Endothelial cell of umbilical vein (primary cell): Measurements from ENCODE around the gene RASD2.

Source experiments
- EZH2 ChIP-seq: IDR thresholded peaks from 2 replicates; pipeline ENCODE4 v1.6.1; 2012; ENCODE audit warnings: borderline replicate concordance, low read depth, mild to moderate bottlenecking, moderate library complexity, low read length, inconsistent platforms; ENCODE audit not compliant: severe bottlenecking
- FOS ChIP-seq: IDR thresholded peaks from 2 replicates; pipeline ENCODE4 v1.6.1; 2011; ENCODE audit warnings: mild to moderate bottlenecking, low read length, moderate library complexity, borderline replicate concordance; ENCODE audit not compliant: insufficient read depth
- JUN ChIP-seq: IDR thresholded peaks from 2 replicates; pipeline ENCODE4 v1.6.1; 2011; ENCODE audit warnings: borderline replicate concordance, low read depth; ENCODE audit not compliant: insufficient read length, insufficient read depth
- MYC ChIP-seq: IDR thresholded peaks from one replicate; pipeline ENCODE4 v1.6.1; 2011; ENCODE audit warnings: mild to moderate bottlenecking, low read depth, low read length
- POLR2A ChIP-seq: IDR thresholded peaks from 2 replicates; pipeline ENCODE4 v1.6.1; 2012; ENCODE audit warnings: low read depth, mild to moderate bottlenecking, control low read depth, low read length
- POLR2AphosphoS5 ChIP-seq: IDR thresholded peaks from 2 replicates; pipeline ENCODE4 v1.6.1; 2012; ENCODE audit warnings: low read depth, mild to moderate bottlenecking, control low read depth, low read length, moderate library complexity; ENCODE audit not compliant: insufficient read depth
- TF ChIP-seq, protein P1 (sequence below), 2 donors: IDR thresholded peaks; 1 replicate in 1 of 2; 2 replicates in 1 of 2; pipeline ENCODE4 v1.5.1; 2011; ENCODE audit warnings: low read length in 2 of 2, mild to moderate bottlenecking in 2 of 2, moderate library complexity in 2 of 2, control low read depth in 1 of 2, inconsistent platforms in 1 of 2, low read depth in 1 of 2; ENCODE audit not compliant: insufficient read depth in 1 of 2; ENCODE audit errors: extremely low read depth in 1 of 2

- TF ChIP-seq, protein P1, sequence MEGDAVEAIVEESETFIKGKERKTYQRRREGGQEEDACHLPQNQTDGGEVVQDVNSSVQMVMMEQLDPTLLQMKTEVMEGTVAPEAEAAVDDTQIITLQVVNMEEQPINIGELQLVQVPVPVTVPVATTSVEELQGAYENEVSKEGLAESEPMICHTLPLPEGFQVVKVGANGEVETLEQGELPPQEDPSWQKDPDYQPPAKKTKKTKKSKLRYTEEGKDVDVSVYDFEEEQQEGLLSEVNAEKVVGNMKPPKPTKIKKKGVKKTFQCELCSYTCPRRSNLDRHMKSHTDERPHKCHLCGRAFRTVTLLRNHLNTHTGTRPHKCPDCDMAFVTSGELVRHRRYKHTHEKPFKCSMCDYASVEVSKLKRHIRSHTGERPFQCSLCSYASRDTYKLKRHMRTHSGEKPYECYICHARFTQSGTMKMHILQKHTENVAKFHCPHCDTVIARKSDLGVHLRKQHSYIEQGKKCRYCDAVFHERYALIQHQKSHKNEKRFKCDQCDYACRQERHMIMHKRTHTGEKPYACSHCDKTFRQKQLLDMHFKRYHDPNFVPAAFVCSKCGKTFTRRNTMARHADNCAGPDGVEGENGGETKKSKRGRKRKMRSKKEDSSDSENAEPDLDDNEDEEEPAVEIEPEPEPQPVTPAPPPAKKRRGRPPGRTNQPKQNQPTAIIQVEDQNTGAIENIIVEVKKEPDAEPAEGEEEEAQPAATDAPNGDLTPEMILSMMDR (IDR thresholded peaks at IDR 0.05; ENCODE audit: extremely low read depth in 1 of 2, insufficient read depth in 1 of 2, low read depth in 1 of 2, low read length in 2 of 2): no peak
- no peak for TF ChIP-seq POLR2A
- no peak for TF ChIP-seq FOS
- TF ChIP-seq POLR2AphosphoS5: no peak
- TF ChIP-seq EZH2: no peak
- no peak for TF ChIP-seq MYC
- no peak for TF ChIP-seq JUN
Measured at GRCh38 chr22:35544827-35545226, 4.2 kb downstream of the RASD2 start.
